Breast epithelium (tissue), 4 donors: ENCODE data around the gene PRDM16. TPM values are rescaled to one million over a fixed set of nuclear protein-coding genes. Genes with fewer than 3 reads are reported as not detected.

Experiments used
- DNase-seq, 2 donors: peaks; one replicate each; pipeline ENCODE4 v3.0.0-alpha.2; 2019; ENCODE audit warnings: low spot score in 2 of 2
- H3K27ac ChIP-seq, 2 donors: fragments of 200-600 bp; sonication (generic) in 1 of 2; one replicate each; pipeline ENCODE4 v1.5.1; 2016 to 2019; ENCODE audit warnings: mild to moderate bottlenecking in 1 of 2
- H3K27me3 ChIP-seq, 2 donors: fragments of 200-600 bp; sonication (generic) in 1 of 2; one replicate each; pipeline versions ENCODE4 v1.5.1 to v1.6.0; 2017 to 2019; ENCODE audit warnings: control low read depth in 1 of 2, mild to moderate bottlenecking in 1 of 2
- H3K36me3 ChIP-seq: fragments of 200-600 bp; one replicate; pipeline ENCODE4 v1.5.1; 2019
- H3K4me1 ChIP-seq, 2 donors: fragments of 200-600 bp; sonication (generic); one replicate each; pipeline ENCODE4 v1.5.1; 2016 to 2019; ENCODE audit warnings: control low read depth in 1 of 2
- H3K4me3 ChIP-seq, 3 donors: fragments of 200-600 bp; sonication (generic); 1 replicate in 2 of 3; 2 replicates in 1 of 3; pipeline ENCODE4 v1.5.1; 2016 to 2019; ENCODE audit warnings: mild to moderate bottlenecking in 3 of 3, moderate library complexity in 2 of 3
- H3K9me3 ChIP-seq, 2 donors: fragments of 200-600 bp; sonication (generic) in 1 of 2; one replicate each; pipeline ENCODE4 v1.5.1; 2016 to 2019; ENCODE audit warnings: control low read depth in 1 of 2
- CTCF ChIP-seq, 3 donors: fragments of 450-650 bp; IDR thresholded peaks; one replicate each; pipeline ENCODE4 v1.5.1; 2016 to 2017; ENCODE audit warnings: antibody characterized with exemption in 3 of 3, mild to moderate bottlenecking in 3 of 3, moderate library complexity in 3 of 3
- POLR2A ChIP-seq: fragments of 450-650 bp; IDR thresholded peaks from one replicate; pipeline ENCODE4 v1.6.1; 2016; ENCODE audit warnings: antibody characterized with exemption, mild to moderate bottlenecking, moderate library complexity
- POLR2AphosphoS5 ChIP-seq, 3 donors: sonication (generic); formaldehyde crosslinking; IDR thresholded peaks; one replicate each; pipeline ENCODE4 v1.6.1; 2017; ENCODE audit warnings: antibody characterized with exemption in 3 of 3
- intact Hi-C: fragments of 100-400 bp; cut with DNase I; formaldehyde crosslinking; loops from one replicate; pipeline ENCODE4 v1.15.1; 2023; ENCODE audit warnings: low total_unique reads
- total RNA-seq, 3 donors: library from RNA; depleted of rRNA; stranded (reverse); fragments of >200 nt; gene quantifications; one replicate each; pipeline ENCODE4 v1.1.0, GENCODE V29; 2016

Gene PRDM16
- total RNA-seq, 3 donors from 2014 or later: 0.48 to 3.8 (median 3.6) TPM

GRCh38 chr1:3348196-3348865 is 279.3 kb downstream of the PRDM16 start:
- Histone ChIP-seq H3K9me3 (peaks cover 11 to 22% of the 10 kb centered on the region in 2 donors), H3K4me3 (no peak overlapping the region), H3K36me3 (no peaks in the 10 kb centered on the region), H3K27ac (no peak overlapping the region), H3K27me3 (peaks cover 2 to 49% of the 10 kb centered on the region in 2 donors), H3K4me1 (no peaks in the 10 kb centered on the region)
- intact Hi-C loops: no loop called here
- no peak for TF ChIP-seq POLR2A
- no peak for TF ChIP-seq CTCF (IDR thresholded peaks at IDR 0.05)
- TF ChIP-seq POLR2AphosphoS5 (IDR thresholded peaks at IDR 0.05): no peak
- no peak for DNase-seq

GRCh38 chr1:3349161-3349967 is 280.4 kb downstream of the PRDM16 start:
- TF ChIP-seq CTCF (IDR thresholded peaks at IDR 0.05): no peak
- no peak for TF ChIP-seq POLR2A
- no peak for TF ChIP-seq POLR2AphosphoS5 (IDR thresholded peaks at IDR 0.05)
- Histone ChIP-seq H3K4me3 (no peak overlapping the region), H3K36me3 (no peaks in the 10 kb centered on the region), H3K9me3 (peaks cover 1 to 13% of the 10 kb centered on the region in 2 donors), H3K27me3 (peaks cover 2 to 53% of the 10 kb centered on the region in 2 donors), H3K4me1 (no peaks in the 10 kb centered on the region), H3K27ac (no peak overlapping the region)
- DNase-seq: no peak
- intact Hi-C loops: no loop called here

GRCh38 chr1:3349968-3350299 is 280.9 kb downstream of the PRDM16 start:
- intact Hi-C loops: no loop called here
- H3K4me1 ChIP-seq: no peaks in the 10 kb centered on the region
- TF ChIP-seq POLR2AphosphoS5 (IDR thresholded peaks at IDR 0.05) (no peak), CTCF (IDR thresholded peaks at IDR 0.05) (no peak), POLR2A (no peak)
- no peak overlapping the region for H3K4me3 ChIP-seq
- peaks cover 2 to 55% of the 10 kb centered on the region in 2 donors for H3K27me3 ChIP-seq
- H3K9me3 ChIP-seq: peaks cover 0 to 7% of the 10 kb centered on the region in 2 donors
- H3K27ac ChIP-seq: no peak overlapping the region
- DNase-seq: no peak
- H3K36me3 ChIP-seq: no peaks in the 10 kb centered on the region

- no peak for TF ChIP-seq POLR2AphosphoS5 (IDR thresholded peaks at IDR 0.05)
- TF ChIP-seq POLR2A: no peak
- no peak for TF ChIP-seq CTCF (IDR thresholded peaks at IDR 0.05)
- Histone ChIP-seq H3K27ac (peak overlapping the region in 1 of 2 donors; percentile 9), H3K9me3 (no peaks in the 10 kb centered on the region), H3K4me1 (no peaks in the 10 kb centered on the region), H3K27me3 (peaks cover 2 to 61% of the 10 kb centered on the region in 2 donors), H3K36me3 (no peaks in the 10 kb centered on the region), H3K4me3 (no peak overlapping the region)
- no peak for DNase-seq
- intact Hi-C loops: no loop called here
Measured at GRCh38 chr1:3350506-3351261, 281.7 kb downstream of the PRDM16 start.
